SHP77 treated with DMSO at 0.1 percent for 48 hours (cell line): Measurements from ENCODE around the gene ADAT1.
"Not testable (repeated sequence)": the region's sequence is repeated elsewhere in the genome, so short reads cannot be mapped to it uniquely, and the experiment has no call there.

ENCODE experiments used
- DNase-seq: peaks from one replicate; lab custom pipeline; 2025; lab: John Stamatoyannopoulos, UW

Gene ADAT1

GRCh38 chr16:75620326-75621169 lies 2.5 kb downstream of the ADAT1 start:
- DNase-seq: no peak

GRCh38 chr16:75618780-75619179 lies 4.3 kb downstream of the ADAT1 start:
- DNase-seq: no peak

- DNase-seq: no peak
Observed at GRCh38 chr16:75617121-75617520, 6.0 kb downstream of the ADAT1 start.

GRCh38 chr16:75616521-75617010 lies 6.5 kb downstream of the ADAT1 start:
- DNase-seq: no peak

- no peak for DNase-seq
Observed at GRCh38 chr16:75615619-75616018, 7.5 kb downstream of the ADAT1 start.

GRCh38 chr16:75614066-75614897 lies 8.8 kb downstream of the ADAT1 start:
- DNase-seq: no peak

- no peak for DNase-seq
Observed at GRCh38 chr16:75606507-75606906, 16.6 kb downstream of the ADAT1 start.

GRCh38 chr16:75603241-75603640 lies 19.8 kb downstream of the ADAT1 start:
- no peak for DNase-seq

GRCh38 chr16:75599452-75600277 lies 23.4 kb downstream of the ADAT1 start:
- no peak for DNase-seq

- peak; percentile 63 for DNase-seq
Observed at GRCh38 chr16:75593825-75594820, 29.0 kb downstream of the ADAT1 start.

GRCh38 chr16:75593308-75593707 lies 29.8 kb downstream of the ADAT1 start:
- no peak for DNase-seq

- DNase-seq: not testable (repeated sequence)
Observed at GRCh38 chr16:75591927-75592326, 31.2 kb downstream of the ADAT1 start.

- no peak for DNase-seq
Observed at GRCh38 chr16:75590920-75591843, 31.9 kb downstream of the ADAT1 start.

- no peak for DNase-seq
Observed at GRCh38 chr16:75589306-75589705, 33.8 kb downstream of the ADAT1 start.

- no peak for DNase-seq
Observed at GRCh38 chr16:75588716-75589115, 34.4 kb downstream of the ADAT1 start.

- DNase-seq: no peak
Observed at GRCh38 chr16:75584108-75584507, 39.0 kb downstream of the ADAT1 start.

- no peak for DNase-seq
Observed at GRCh38 chr16:75579281-75579834, 43.7 kb downstream of the ADAT1 start.

GRCh38 chr16:75578725-75579124 lies 44.4 kb downstream of the ADAT1 start:
- DNase-seq: no peak

- DNase-seq: no peak
Observed at GRCh38 chr16:75578212-75578611, 44.9 kb downstream of the ADAT1 start.
